ENCODE data around the gene PCTP.

Gene PCTP

DNA sequence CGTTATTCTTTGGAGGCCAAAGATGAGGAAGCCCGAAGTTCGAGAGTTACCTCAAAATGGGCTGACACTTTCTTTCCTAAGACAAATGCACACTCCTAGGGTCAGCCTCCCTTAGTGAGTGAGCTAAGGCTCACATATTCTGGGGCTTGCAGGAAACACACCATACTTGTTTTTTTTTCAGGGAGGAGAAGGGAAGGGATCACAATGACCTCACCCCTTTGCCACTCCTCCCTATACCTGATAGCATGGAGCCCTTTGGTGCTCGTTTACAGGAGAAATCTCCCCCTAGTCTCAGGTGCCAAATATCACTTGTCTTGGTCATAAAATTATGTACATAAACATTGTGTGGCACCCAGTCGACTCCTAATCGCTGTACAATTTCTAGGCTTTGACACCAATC is 23.6 kb upstream of the PCTP start:
- DNase-seq (ENCODE audit: low read depth in 3 of 3, low spot score in 1 of 3): no peak

GRCh38 chr17:55727920-55728319 is 22.9 kb upstream of the PCTP start:
- no peak for DNase-seq (ENCODE audit: low read depth in 3 of 3, low spot score in 1 of 3)

GRCh38 chr17:55728361-55728760 is 22.5 kb upstream of the PCTP start:
- DNase-seq (ENCODE audit: low read depth in 3 of 3, low spot score in 1 of 3): no peak

- DNase-seq (ENCODE audit: low read depth in 3 of 3, low spot score in 1 of 3): no peak
Observed at GRCh38 chr17:55728833-55729232, 22.0 kb upstream of the PCTP start.

DNA sequence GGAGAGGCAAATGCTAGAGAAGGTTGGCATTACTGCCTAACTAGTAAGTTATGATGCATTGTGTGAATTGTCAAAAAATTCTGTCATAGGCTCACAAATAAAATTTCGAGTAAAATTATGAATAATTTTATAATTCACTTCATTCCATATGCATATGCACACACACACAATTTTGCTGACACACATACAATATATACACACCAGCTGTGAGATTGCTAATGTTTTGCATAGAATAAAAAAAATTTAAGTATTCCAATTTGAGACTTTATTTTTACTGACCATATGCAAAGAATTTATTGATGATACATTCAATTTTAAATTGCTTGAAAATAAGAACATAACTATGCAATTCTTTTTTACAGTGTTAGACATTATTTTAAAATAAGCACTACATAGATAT is 21.4 kb upstream of the PCTP start:
- no peak for DNase-seq (ENCODE audit: low read depth in 3 of 3, low spot score in 1 of 3)

GRCh38 chr17:55730380-55730779 is 20.5 kb upstream of the PCTP start:
- no peak for DNase-seq (ENCODE audit: low read depth in 3 of 3, low spot score in 1 of 3)

DNA sequence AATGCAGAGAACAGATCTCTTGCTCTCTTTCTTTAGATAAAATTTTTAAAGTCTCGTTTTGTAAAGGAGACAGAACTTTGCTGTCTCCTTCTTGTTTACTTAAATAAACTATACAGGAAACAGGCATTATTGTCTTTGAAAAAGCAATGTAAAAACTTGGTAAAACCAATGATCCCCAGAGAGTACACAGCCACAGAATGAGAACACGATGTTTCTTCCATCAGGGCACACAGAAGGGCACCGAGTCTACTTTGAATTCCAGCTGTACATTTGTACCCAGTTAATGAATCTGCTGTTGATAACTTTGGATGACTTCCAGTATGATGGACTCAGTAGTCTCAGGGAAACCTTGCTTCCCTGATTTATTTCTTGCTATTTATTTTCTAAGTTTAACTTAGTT is 20.0 kb upstream of the PCTP start:
- DNase-seq (ENCODE audit: low read depth in 3 of 3, low spot score in 1 of 3): no peak

DNA sequence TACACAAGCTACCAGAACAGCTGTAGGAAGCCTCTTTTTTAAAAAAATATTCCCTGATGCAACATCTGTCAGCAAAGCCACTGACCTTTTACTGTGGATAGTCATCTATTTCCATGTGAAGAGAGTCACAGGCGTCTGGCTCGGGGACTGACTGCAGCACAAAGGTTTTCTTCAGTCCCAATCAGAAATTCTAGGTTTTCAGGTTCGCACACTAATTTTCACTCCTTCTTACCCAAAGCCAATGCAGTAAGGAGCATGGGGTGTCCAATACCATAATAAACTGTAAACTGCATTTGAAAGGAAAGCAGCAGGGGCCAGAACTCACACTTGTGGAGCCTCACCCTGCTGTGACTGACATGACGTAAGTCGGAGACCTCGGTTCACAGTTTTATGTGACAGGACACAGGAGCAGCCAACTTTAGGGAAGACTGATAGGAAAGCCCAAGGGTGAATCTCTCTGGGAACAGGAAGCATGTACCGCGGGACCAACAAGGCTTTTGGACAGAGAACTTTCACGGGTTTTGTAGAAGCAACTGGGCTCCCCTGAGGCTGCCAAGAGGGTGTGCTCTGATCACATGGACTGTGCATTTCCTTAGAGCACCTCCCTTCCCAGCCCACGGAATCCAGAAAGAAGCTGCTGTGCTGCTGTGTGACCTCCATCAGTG is 19.1 kb upstream of the PCTP start:
- DNase-seq (ENCODE audit: low read depth in 3 of 3, low spot score in 1 of 3): no peak

GRCh38 chr17:55734128-55734781 is 16.6 kb upstream of the PCTP start:
- no peak for DNase-seq (ENCODE audit: low read depth in 3 of 3, low spot score in 1 of 3)

DNA sequence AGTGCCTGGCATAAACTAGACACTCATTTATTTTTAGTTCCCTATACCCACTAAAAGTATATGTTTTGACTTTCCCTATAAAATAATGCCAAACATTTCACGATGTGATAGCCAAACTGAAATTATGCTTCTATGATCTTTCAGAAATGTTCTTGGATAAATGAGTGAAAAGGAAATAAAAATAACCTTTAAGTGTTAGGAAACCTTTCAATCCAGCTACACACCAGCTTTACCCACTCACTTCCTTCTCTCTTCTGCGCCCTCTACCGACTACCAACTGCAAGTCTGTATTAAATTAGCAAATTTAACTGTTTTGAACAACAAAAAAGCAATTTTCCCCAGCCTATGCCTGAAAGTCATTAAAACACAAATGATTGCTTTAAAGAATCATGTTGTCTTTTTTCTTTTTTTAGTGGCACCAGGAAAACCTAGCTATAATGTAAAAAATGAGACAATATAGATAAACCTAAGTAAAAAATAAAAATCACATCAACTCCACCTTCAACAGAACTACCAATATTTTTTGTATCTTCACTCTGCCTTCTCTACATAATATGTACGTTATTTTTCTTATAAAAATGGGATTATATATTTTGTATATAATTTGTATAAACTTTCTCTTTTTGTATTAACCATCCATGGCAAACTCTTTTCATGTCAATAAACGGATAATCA is 15.0 kb upstream of the PCTP start:
- DNase-seq (ENCODE audit: low read depth in 3 of 3, low spot score in 1 of 3): no peak

DNA sequence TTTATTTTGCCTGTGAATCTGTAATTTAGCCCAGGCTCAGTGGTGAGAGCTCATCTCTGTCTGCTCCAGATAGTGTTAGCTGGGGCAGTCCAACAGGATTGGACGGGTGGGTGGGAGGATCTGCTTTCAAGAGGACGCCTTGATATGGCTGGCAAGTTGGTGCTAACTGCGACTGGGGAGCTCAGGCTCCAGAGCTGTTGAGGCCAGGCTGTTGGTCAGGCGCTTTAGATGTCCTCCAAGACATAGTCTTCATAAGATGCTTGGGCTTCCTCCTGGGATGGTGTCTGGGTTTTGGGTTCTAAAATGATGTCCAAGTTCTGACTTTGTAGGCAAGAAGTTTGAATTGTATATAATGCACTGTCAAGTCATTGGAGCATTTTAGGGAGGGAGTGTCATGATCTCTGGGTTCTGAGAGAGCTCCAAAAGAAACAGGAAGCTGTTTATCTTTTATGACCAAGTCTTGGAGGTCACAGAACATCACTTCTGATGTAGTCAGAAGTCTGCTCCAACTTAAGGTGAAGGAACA is 12.8 kb upstream of the PCTP start:
- no peak for DNase-seq (ENCODE audit: low read depth in 3 of 3, low spot score in 1 of 3)

DNA sequence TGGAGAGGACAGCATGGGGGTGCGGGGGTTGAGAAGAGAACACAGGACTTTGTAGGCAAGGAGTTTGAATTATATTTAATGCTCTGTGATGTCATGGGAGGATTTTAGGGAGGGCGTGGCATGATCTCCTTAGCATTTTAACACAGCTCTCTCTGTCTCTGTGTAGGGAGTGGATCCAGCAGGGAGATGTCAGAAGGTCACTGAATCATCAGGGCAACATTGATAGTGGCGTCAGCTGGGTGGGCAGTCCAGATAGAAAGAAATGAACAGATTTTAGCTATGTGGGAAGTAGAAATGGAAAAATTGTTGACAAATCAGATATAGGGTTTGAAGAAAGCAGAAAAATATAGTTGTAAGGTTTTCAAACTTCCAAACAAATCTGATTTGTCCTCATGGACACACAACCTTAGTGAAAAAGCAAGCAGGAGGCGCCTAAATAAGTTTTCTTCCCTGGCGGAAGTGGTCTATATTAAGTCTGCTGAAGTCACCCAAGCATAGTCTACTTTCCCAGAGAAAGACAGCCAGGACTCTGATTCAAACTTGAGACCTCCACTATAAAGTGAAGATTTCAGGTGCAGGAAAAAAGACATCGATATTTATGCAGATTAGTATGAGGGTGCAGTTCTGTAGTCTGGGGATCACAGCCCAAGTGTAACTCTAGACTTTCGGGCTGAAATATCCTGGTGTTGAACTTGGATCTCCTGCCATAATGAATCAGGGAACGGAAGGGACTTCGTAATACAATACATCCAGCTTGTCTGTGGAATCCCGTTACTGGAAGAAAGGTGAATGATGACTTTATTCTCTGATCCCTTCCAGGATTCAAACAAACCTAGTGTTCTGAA is 10.1 kb upstream of the PCTP start:
- DNase-seq (ENCODE audit: low read depth in 3 of 3, low spot score in 1 of 3): no peak

DNA sequence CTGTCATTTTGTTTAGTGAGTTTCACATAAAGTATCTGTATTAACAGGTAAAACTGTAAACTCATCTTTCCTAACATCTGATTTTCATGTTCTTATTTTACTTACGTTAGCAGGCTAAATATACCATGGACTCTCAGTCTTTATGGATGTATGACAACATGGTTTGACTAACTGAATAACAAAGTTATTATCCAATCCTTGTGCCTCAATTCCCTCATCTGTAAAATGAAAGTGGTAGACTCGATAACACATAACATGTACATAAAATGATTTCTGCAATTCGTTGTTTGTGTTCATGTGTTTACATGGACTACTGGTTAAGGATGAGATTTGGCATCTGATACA is 9.5 kb upstream of the PCTP start:
- no peak for DNase-seq (ENCODE audit: low read depth in 3 of 3, low spot score in 1 of 3)

DNA sequence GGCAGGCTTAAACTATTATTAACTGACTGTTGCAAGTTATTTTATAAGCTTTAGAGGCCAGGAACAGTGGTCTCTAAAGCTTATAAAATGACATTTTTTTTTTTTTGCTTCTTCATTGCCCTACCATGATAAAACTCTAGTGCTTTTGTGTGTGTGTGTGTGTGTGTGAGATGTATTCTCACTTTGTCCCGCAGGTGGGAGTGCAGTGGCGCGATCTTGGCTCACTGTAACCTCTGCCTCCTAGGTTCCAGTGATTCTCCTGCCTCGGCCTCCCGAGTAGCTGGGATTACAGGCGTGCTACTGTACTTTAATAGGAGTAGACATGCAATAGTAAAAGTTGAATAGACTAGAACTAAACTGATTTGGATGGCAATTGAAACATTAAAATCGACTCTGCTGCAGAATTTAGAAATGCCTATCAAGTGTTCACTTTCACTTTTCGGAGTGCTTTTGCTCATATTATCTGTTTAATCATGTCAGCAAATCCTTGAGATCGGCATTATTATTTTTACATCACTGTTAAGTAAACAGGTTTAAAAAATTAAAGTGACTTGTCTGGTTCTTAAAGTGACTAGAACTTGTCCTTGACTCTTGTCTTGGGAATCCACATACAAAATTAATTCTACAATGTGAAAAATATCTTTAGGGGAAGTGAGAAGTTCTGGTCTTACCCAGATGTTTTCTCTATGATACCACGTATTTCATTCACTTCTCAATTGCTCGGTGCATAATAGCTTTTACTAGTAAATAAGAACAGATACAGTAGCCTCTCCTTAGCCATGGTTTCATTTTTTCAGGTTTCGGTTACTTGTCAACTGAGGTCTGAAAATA is 8.4 kb upstream of the PCTP start:
- DNase-seq (ENCODE audit: low read depth in 3 of 3, low spot score in 1 of 3): no peak

- DNase-seq (ENCODE audit: low read depth in 3 of 3, low spot score in 1 of 3): no peak
Observed at GRCh38 chr17:55743103-55743679, 7.7 kb upstream of the PCTP start.

GRCh38 chr17:55745258-55745657 is 5.6 kb upstream of the PCTP start:
- no peak for DNase-seq (ENCODE audit: low read depth in 3 of 3, low spot score in 1 of 3)

DNA sequence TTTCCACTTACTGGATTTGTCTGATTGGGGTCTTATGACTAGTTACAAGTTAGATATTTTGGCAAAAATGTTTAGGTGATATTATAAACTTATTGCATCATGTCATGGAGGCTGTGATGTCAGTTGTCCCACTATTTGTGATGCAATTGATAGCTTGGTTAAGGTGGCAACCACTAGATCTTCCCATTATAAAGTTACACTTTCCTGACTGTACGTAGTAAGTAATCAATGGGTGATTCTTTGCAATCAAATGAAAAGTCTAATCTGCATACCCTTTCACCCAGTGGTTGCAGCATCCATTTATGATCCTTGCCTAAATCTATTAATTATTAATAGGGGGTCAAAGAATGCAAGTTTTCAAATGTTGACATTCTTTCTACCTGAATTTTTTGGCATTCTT is 4.4 kb upstream of the PCTP start:
- DNase-seq (ENCODE audit: low read depth in 3 of 3, low spot score in 1 of 3): no peak

DNA sequence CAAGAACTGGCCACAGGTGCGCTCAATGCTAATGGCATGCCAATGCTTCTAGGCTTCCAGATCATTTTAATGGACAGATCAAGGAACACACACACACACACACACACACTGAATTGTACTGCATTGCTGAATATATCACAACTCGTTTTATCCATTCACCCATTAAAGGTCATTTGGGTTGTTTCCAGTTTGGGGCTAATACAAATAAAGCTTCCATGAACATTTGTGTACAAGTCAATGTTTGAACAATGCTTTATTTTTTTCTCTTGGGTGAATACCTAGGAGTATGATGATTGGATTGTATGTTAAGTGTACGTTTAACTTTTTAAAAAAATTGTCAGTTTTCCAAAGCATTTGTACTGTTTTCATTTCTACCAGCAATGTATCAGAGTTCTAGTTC is 3.6 kb upstream of the PCTP start:
- no peak for DNase-seq (ENCODE audit: low read depth in 3 of 3, low spot score in 1 of 3)

DNA sequence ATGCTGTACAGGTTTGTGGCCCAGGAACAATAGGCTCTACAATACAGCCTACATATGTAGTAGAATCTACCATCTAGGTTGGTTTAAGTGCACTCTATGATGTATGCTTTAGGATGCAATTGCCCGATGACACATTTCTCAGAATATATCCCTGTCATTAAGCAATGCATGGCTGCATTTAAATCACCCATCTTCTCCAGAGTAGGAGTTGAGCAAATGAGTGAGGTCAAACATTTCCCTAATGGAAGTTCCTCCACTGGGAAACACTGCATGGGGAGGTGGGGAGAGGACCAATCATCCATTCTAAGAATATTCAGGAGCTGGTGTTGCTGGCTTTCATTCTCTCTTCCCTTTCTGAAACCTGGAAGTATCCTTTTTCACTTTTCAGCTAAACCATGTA is 2.0 kb upstream of the PCTP start:
- no peak for DNase-seq (ENCODE audit: low read depth in 3 of 3, low spot score in 1 of 3)

- DNase-seq (ENCODE audit: low read depth in 3 of 3, low spot score in 1 of 3): no peak
Observed at GRCh38 chr17:55749985-55750384, 866 bp upstream of the PCTP start.

All from stimulated activated CD4-positive, alpha-beta T cell treated with anti-CD3 and anti-CD28 coated beads, TNF-alpha, amount 100 ng/mL, for 1 hour (primary cell).